ENCODE measurements around the gene PRR14L. TPM values are rescaled to one million over a fixed set of nuclear protein-coding genes. Genes with fewer than 3 reads are reported as not detected.
"Not testable (repeated sequence)": the region's sequence is repeated elsewhere in the genome, so short reads cannot be mapped to it uniquely, and the experiment has no call there.

Gene PRR14L
- total RNA-seq, 1 donor from 2014 or later = 63.3 TPM

DNA sequence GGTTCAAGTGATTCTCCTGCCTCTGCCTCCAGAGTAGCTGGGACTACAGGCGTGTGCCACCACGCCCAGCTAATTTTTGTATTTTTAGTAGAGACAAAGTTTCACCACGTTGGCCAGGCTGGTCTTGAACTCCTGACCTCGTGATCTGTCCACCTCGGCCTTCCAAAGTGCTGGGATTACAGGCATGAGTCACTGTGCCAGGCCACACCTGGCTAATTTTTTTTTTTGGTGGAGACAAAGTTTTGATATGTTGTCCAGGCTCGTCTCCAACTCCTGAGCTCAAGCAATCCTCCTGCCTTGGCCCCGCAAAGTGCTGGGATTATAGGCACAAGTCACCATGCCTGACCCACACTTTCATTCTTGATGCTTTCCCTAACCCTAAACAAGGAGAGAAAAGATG lies 9.6 kb downstream of the PRR14L start:
- DNase-seq (ENCODE audit: low spot score) = not testable (repeated sequence)

- DNase-seq (ENCODE audit: low spot score) = no peak
Observed at GRCh38 chr22:31739795-31740201, 10.1 kb downstream of the PRR14L start.

GRCh38 chr22:31738566-31738965 lies 11.4 kb downstream of the PRR14L start:
- no peak for DNase-seq (ENCODE audit: low spot score)

- DNase-seq (ENCODE audit: low spot score) = no peak
Observed at GRCh38 chr22:31737932-31738331, 12.0 kb downstream of the PRR14L start.

GRCh38 chr22:31736458-31736857 lies 13.5 kb downstream of the PRR14L start:
- no peak for DNase-seq (ENCODE audit: low spot score)

- no peak for DNase-seq (ENCODE audit: low spot score)
Observed at GRCh38 chr22:31734512-31734911, 15.4 kb downstream of the PRR14L start.

- DNase-seq (ENCODE audit: low spot score) = no peak
Observed at GRCh38 chr22:31733580-31734079, 16.3 kb downstream of the PRR14L start.

GRCh38 chr22:31732089-31732829 lies 17.7 kb downstream of the PRR14L start:
- no peak for DNase-seq (ENCODE audit: low spot score)

- no peak for DNase-seq (ENCODE audit: low spot score)
Observed at GRCh38 chr22:31730344-31730711, 19.6 kb downstream of the PRR14L start.

- no peak for DNase-seq (ENCODE audit: low spot score)
Observed at GRCh38 chr22:31728857-31729256, 21.1 kb downstream of the PRR14L start.

DNA sequence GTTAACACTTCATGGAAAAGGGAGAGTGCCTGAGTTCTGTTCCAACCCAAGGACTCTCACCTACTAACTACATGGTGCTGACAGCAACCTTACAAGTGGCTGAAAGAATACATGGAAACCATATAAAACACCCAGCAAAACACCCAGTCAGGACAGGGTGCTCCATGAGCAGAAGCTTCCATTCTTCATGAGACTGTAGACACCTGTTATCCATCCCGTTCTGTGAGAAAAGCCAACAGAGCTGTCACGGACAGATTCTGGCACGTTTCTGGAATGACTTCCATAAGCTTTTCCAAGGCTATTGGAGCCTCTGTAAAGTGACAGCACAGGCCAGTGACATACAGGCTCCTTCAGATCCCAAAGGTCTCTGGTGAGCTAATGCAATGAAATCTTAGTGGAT lies 23.2 kb downstream of the PRR14L start:
- no peak for DNase-seq (ENCODE audit: low spot score)

DNA sequence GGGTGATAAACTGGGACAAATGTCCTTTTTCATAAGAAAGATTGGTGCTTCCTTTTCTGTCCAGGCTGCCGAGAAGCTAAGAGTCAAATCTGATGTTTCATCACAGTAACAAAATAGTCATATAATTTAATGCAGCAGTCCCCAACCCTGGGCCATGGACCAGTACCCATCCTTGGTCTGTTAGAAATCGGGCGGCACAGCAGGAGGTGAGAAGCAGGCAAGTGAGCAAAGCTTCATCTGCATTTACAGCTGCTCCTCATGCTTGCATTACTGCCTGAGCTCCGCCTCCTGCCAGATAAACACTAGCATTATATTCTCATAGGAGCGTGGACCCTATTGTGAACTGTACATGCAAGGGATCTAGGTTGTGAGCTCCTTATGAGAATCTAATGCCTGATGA lies 26.2 kb downstream of the PRR14L start:
- DNase-seq (ENCODE audit: low spot score) = no peak

DNA sequence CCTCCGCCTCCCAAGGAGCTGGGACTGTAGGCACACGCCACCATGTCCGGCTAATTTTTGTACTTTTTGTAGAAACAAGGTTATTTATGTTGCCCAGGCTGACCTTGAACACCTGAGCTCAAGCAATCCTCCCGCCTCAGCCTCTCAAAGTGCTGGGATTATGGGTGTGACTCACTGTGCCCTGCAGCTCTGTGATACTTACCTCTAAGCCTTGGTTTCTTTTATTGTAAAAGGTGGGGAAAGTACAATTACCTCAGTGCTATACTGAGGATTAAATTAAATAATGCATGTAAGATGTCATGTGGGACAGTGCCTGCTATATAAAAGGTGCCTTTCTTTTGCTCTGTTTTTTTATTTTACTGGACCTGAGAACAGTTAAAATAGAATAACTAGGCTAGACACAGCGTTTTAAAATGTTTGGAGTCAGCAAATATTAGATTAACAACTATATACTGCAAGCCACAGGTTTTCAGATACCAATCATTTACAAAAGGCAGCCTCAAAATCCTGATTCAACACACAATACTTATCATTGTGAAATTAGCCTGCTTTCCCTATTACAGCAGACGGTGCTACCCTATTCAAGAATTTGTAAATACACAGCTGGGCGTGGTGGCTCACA lies 30.0 kb downstream of the PRR14L start:
- no peak for DNase-seq (ENCODE audit: low spot score)

DNA sequence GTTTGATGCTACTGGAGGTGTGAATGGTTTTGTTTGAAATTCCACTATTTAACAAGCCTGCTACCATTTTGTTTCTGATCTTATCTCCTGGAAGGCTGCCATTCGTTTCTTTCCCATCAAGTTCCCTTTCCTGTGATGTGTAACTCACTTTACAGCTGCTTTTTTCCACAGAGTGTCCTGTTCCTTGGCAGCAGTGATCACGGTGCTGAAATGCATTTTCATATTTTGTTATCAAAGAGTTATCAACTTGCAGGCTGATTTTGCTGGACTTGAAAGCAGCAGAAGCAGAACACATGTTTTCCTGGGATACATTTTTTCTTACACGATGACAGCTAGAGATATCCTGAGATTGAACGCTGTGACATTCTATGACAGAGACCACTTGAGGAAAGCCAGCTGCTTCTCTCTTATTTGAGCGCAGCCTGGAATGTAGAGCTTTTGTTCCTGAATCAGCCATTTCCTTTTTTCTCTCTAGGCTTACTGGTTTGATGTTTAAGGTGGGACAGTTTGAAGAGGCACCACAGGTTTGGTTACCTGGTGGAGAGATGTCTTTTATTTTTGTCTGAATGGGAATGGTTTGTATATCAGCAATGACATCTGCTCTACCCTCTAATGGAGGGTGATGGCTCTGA lies 34.7 kb downstream of the PRR14L start:
- DNase-seq (ENCODE audit: low spot score) = no peak

GRCh38 chr22:31711226-31711625 lies 38.7 kb downstream of the PRR14L start:
- DNase-seq (ENCODE audit: low spot score) = not testable (repeated sequence)

DNA sequence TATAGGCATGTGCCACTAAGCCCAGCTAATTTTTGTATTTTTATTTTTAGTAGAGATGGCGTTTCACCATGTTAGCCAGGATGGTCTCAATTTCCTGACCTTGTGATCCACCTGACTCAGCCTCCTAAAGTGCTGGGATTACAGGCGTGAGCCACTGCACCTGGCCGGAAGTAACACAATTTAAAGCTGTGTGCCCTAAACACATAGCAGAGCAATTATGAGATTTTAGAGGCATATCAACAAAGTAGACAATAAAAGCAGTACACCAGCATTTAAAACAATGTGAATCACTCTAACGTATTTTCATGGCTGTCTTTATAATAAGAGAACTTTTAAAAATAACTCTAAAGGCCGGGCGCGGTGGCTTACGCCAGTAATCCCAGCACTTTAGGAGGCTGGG lies 42.4 kb downstream of the PRR14L start:
- no peak for DNase-seq (ENCODE audit: low spot score)

DNA sequence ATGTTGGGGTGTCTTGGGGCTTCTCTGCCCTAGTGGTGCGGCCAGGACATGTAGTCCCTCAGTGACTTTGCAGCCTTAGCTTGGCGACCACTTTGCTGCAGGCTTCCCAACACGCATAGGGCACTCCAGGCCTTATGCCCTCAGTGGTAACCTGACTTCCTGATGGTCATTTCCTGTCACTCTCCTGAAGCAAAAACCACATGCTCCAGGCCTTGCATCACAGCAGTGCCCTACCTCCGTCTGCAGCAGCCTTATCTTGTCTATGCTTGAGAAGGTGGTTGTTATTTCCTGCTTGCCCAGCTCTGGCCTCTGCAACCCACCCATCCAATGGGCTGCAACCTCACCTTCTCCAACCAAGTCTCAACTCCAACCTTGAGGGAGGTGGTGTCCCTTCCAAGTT lies 54.5 kb downstream of the PRR14L start:
- DNase-seq (ENCODE audit: low spot score) = no peak

- not testable (repeated sequence) for DNase-seq (ENCODE audit: low spot score)
Observed at GRCh38 chr22:31694046-31694445, 55.9 kb downstream of the PRR14L start.

DNA sequence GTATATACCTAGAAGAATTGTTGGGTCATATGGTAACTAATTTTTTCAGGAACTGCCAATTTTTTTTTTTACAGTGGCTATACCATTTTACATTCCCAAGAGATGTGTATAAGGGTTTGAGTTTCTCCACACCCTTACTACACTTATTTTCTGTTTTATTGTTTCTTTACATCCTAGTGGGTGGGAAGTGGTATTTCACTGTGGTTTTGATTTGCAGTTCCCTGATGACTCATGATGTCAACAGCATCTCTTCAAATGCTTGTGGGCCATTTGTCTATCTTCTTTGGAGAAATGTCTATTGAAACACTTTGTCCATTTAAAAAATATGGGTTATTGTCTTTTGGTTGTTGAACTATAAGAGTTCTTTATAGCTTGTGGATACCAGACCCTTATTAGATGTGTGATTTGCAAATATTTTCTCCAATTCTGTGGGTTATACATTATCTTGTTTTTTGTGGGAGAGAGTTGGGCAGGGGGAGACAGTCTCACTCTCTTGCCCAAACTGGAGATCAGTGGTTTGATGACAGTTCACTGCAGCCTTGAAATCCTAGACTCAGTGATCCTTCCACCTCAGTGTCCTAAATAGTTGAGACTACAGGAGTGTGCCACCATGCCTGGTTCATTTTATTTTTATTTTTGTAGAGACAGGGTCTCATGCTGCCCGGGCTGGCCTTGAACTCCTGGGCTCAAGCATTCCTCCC lies 57.6 kb downstream of the PRR14L start:
- DNase-seq (ENCODE audit: low spot score) = no peak

DNA sequence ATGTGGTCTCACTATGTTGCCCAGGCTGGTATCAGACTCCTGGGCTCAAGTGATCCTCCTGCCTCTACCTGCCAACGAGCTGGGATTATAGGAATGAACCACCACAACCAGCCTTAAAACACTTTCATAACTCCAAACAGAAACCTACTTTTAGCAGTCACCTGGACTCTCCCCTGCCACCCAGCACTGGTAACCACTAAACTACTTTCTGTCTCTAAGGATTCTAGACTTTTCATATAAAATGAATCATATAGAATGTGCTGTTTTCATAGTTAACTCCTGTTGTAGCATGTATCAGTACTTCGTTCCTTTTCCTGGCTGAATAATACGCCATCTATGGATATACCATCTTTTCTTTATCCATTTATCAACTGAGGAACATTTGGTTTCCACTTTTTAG lies 58.5 kb downstream of the PRR14L start:
- DNase-seq (ENCODE audit: low spot score) = no peak

GRCh38 chr22:31683181-31684105 lies 66.5 kb downstream of the PRR14L start:
- DNase-seq (ENCODE audit: low spot score) = no peak
